ENCODE data around the gene RTN1.

DNA sequence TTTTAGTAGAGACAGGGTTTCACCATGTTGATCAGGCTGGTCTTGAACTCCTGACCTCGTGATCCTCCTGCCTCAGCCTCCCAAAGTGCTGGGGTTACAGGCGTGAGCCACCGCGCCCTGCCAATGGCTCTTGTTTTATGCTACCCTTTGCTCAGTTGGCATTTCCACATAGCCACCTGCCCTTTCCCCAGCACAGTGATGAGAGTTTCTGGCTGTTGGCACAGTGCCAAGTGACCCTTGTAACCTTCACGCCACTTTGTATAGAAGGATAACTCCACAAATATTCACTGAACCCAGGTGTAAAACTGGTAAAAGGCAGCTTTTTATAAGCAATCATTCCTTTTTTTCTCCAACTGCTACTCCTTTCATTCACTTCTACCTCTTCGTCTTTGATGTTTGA is 275.5 kb downstream of the RTN1 start:
- TF ChIP-seq, protein P1, sequence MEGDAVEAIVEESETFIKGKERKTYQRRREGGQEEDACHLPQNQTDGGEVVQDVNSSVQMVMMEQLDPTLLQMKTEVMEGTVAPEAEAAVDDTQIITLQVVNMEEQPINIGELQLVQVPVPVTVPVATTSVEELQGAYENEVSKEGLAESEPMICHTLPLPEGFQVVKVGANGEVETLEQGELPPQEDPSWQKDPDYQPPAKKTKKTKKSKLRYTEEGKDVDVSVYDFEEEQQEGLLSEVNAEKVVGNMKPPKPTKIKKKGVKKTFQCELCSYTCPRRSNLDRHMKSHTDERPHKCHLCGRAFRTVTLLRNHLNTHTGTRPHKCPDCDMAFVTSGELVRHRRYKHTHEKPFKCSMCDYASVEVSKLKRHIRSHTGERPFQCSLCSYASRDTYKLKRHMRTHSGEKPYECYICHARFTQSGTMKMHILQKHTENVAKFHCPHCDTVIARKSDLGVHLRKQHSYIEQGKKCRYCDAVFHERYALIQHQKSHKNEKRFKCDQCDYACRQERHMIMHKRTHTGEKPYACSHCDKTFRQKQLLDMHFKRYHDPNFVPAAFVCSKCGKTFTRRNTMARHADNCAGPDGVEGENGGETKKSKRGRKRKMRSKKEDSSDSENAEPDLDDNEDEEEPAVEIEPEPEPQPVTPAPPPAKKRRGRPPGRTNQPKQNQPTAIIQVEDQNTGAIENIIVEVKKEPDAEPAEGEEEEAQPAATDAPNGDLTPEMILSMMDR (conservative IDR thresholded peaks at IDR 0.05; ENCODE audit: low read length): no peak
- no peak for TF ChIP-seq EZH2phosphoT487 (IDR thresholded peaks at IDR 0.05; ENCODE audit: borderline replicate concordance)

All from Loucy (cell line).